HUDEP-2 (cell line): ENCODE results near the gene ADM5.

ENCODE experiments used
- DNase-seq, 76 experiments: peaks; one replicate each; lab custom pipeline; 2025; ENCODE audit not compliant: unreplicated experiment in 76 of 76; lab: John Stamatoyannopoulos, UW

Gene ADM5

GRCh38 chr19:49678985-49679770, 10.2 kb upstream of the ADM5 start:
- DNase-seq: no peak

GRCh38 chr19:49679771-49680413, 9.5 kb upstream of the ADM5 start:
- no peak for DNase-seq

- DNase-seq: peak in 72 of 76 experiments; percentile 57 to 97 (median 88)
These were observed 8.7 kb upstream of the ADM5 start for GRCh38 chr19:49680421-49681351.

GRCh38 chr19:49681830-49682229, 7.6 kb upstream of the ADM5 start:
- no peak for DNase-seq

- DNase-seq: no peak
These were observed 7.1 kb upstream of the ADM5 start for GRCh38 chr19:49682274-49682673.

GRCh38 chr19:49683814-49684250, 5.6 kb upstream of the ADM5 start:
- DNase-seq: no peak

GRCh38 chr19:49684251-49684982, 5.0 kb upstream of the ADM5 start:
- DNase-seq: peak in 24 of 76 experiments; percentile 15 to 44 (median 28)

- DNase-seq: no peak
These were observed 4.3 kb upstream of the ADM5 start for GRCh38 chr19:49684983-49685553.

GRCh38 chr19:49685845-49686332, 3.5 kb upstream of the ADM5 start:
- no peak for DNase-seq

GRCh38 chr19:49686503-49687088, 2.8 kb upstream of the ADM5 start:
- DNase-seq: no peak

GRCh38 chr19:49687150-49687549, 2.2 kb upstream of the ADM5 start:
- DNase-seq: no peak

GRCh38 chr19:49687566-49688316, 1.7 kb upstream of the ADM5 start:
- no peak for DNase-seq

- no peak for DNase-seq
These were observed 762 bp upstream of the ADM5 start for GRCh38 chr19:49688531-49689132.

GRCh38 chr19:49690079-49690655, 773 bp downstream of the ADM5 start:
- no peak for DNase-seq

GRCh38 chr19:49690656-49691242, 1.4 kb downstream of the ADM5 start, which contains the start of gene CPT1C:
TSS of gene CPT1C (plus strand) at chr19:49691116. CDS start at chr19:49692253, 1,137 bp downstream.
- no peak for DNase-seq

- no peak for DNase-seq
These were observed 2.1 kb downstream of the ADM5 start for GRCh38 chr19:49691243-49692146.

GRCh38 chr19:49692147-49692506, 2.7 kb downstream of the ADM5 start:
- no peak for DNase-seq
